Measurements from ENCODE around the gene CCKAR. TPM values are rescaled to one million over a fixed set of nuclear protein-coding genes. Genes with fewer than 3 reads are reported as not detected.

The CCKAR gene
- total and polyA plus RNA-seq, 2 of the 13 experiments (the other 11 are each of a cell fraction or from before 2014, with no cell fraction given) = not detected

GRCh38 chr4:26478330-26478729 is 12.0 kb downstream of the CCKAR start (continued):
- TF ChIP-seq TERF1 (CRISPR knock-in tag; IDR thresholded peaks at IDR 0.05) (no peak), SP140L (CRISPR knock-in tag; IDR thresholded peaks at IDR 0.05; ENCODE audit: borderline replicate concordance) (no peak), TRAFD1 (CRISPR knock-in tag; IDR thresholded peaks at IDR 0.05; ENCODE audit: borderline replicate concordance) (no peak), HDAC6 (IDR thresholded peaks at IDR 0.05; ENCODE audit: low read depth, low read length) (no peak)

GRCh38 chr4:26476545-26476944 is 13.7 kb downstream of the CCKAR start:
- Histone ChIP-seq H3K27me3 (ENCODE audit: control insufficient read depth in 1 of 2, insufficient read depth in 2 of 2, low read length in 2 of 2) (0 out of 5 replicates have a peak, but pooled peaks cover 0 to 7% of the 10 kb centered on the region in 2 experiments), H2AFZ (ENCODE audit: low read length) (no peak overlapping the region), H3K36me3 (replicated peaks in 1 of 2; ENCODE audit: control insufficient read depth in 1 of 2, insufficient read depth in 2 of 2, low read length in 2 of 2) (no peaks in the 10 kb centered on the region), H3K4me2 (ENCODE audit: low read depth, low read length) (no peak overlapping the region), H3K79me2 (ENCODE audit: insufficient read depth, low read length) (no peaks in the 10 kb centered on the region), H3K9me3 (ENCODE audit: low read length) (no peaks in the 10 kb centered on the region), H3K4me3 (replicated peaks in 1 of 3; ENCODE audit: insufficient read depth in 1 of 3, low read depth in 2 of 3, low read length in 3 of 3) (no peak overlapping the region), H3K4me1 (ENCODE audit: insufficient read depth, low read length) (no peaks in the 10 kb centered on the region), H3K27ac (ENCODE audit: extremely low read length, insufficient read depth, low read length) (no peak overlapping the region), H3K9ac (ENCODE audit: insufficient read depth, low read depth, low read length) (no peak overlapping the region), H4K20me1 (ENCODE audit: insufficient read depth, low read length) (no peaks in the 10 kb centered on the region)
- ChIA-PET CTCF (ENCODE audit: low intra/inter-chr PET ratio, low total read pairs) (no interaction called here), POLR2A (no interaction called here)
- in situ Hi-C loops (cut with HindIII; ENCODE audit: extremely low pct_ligation_motif_present, low pct_unique_long_range_greater_than_20kb) (loop anchor here (10.0 kb wide), 1 partner anchor 538 kb away; no protein-coding TSS in a partner anchor), intact Hi-C loops (cut with micrococcal nuclease; ENCODE audit: unreplicated experiment) (no loop called here)
- peak; percentile 93 for TF ChIP-seq MNT (IDR thresholded peaks at IDR 0.05)
- TF ChIP-seq DDIT3 (CRISPR knock-in tag; IDR thresholded peaks at IDR 0.05) = no peak
- ATAC-seq = no peak
- DNase-seq (ENCODE audit: low spot score) = no peak
- 26% methylated on average over 4 of the region's 5 CpGs for WGBS (ENCODE audit: low lambda C conversion rate)
- BruUV-seq (replicated peaks) = no TSS peak
- no peak for FAIRE-seq

All from HepG2 (cell line).